ENCODE results near the gene BTBD16. TPM values are rescaled to one million over a fixed set of nuclear protein-coding genes. Genes with fewer than 3 reads are reported as not detected.

BTBD16 gene
- total RNA-seq, 6 donors from 2014 or later = 0.20 to 1.8 (median 0.91) TPM; not detected in 3

DNA sequence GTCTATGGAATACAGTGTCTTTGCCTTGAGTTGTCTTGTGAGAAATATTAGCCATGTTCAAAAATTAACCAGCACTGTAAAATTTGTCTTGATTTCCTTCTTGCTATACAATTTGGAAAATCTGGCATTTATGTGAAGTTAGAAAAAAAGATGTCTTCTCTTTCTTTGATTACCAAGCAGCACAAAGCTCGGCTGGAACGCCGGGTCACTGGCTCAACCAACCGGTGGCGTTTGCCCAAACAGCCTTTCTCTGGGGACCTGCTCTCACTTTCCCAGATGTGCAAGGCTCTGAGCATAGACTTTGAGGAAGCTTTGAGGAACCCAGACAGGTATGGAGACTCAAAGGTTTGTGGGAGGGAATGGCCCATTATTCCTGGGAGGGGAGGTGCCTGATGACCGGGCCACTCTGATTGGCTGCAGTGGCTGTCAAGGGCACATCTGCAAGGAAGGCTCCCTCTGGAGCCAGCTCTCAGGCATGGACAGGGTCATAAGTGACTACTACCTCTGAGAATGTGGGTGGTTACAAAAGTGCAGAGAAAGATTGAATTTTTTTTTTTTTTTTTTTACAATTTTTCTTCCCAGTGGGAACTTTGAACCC, 5.6 kb downstream of the BTBD16 start:
- Histone ChIP-seq H3K9me3 (no peaks in the 10 kb centered on the region), H3K36me3 (no peaks in the 10 kb centered on the region), H3K4me1 (no peaks in the 10 kb centered on the region), H3K27ac (no peak overlapping the region), H3K4me3 (no peak overlapping the region), H3K27me3 (no peaks in the 10 kb centered on the region)
- TF ChIP-seq POLR2A (IDR thresholded peaks at IDR 0.05) = no peak
- no peak for TF ChIP-seq EP300 (IDR thresholded peaks at IDR 0.05)
- TF ChIP-seq, protein P1, sequence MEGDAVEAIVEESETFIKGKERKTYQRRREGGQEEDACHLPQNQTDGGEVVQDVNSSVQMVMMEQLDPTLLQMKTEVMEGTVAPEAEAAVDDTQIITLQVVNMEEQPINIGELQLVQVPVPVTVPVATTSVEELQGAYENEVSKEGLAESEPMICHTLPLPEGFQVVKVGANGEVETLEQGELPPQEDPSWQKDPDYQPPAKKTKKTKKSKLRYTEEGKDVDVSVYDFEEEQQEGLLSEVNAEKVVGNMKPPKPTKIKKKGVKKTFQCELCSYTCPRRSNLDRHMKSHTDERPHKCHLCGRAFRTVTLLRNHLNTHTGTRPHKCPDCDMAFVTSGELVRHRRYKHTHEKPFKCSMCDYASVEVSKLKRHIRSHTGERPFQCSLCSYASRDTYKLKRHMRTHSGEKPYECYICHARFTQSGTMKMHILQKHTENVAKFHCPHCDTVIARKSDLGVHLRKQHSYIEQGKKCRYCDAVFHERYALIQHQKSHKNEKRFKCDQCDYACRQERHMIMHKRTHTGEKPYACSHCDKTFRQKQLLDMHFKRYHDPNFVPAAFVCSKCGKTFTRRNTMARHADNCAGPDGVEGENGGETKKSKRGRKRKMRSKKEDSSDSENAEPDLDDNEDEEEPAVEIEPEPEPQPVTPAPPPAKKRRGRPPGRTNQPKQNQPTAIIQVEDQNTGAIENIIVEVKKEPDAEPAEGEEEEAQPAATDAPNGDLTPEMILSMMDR (IDR thresholded peaks at IDR 0.05) = no peak
- no peak for TF ChIP-seq POLR2AphosphoS5 (IDR thresholded peaks at IDR 0.05)
- ATAC-seq (ENCODE audit: low FRiP score in 2 of 2) (no peak), DNase-seq (peak in 1 of 2 donors; percentile 18)
- 90 to 93% methylated on average over 6 of the region's 6 CpGs for WGBS, 2 donors

DNA sequence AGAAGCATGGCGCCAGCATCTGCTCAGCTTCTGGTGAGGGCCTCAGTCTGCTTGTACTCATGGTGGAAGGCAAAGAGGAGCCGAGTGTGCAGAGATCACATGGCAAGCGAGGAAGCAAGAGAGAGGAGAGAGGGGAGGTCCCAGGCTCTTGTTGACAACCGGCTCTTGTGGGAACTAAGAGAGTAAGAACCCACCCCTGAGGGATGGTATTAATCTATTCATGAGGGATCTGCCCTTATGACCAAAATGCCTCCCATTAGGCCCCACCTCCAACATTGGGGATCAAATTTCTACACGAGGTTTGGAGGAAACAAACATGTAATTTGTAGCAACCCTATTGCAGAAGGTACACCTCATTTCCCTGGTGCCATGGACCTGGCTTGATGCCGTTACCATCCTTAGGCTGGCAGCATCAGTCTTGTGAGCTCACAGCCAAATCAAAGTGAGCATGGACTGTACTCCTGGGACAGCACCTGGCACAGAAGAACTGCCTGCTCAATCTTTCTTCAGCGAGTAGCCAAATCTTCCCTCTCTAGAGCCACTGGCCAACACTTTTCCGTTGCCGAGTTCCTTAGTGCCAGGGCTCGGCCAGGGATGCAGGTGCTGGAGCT, 6.5 kb downstream of the BTBD16 start:
- WGBS, 2 donors = 73 to 80% methylated on average over 9 to 10 of the region's 10 CpGs
- no peaks in the 10 kb centered on the region for H3K36me3 ChIP-seq
- H3K27ac ChIP-seq = no peak overlapping the region
- no peak overlapping the region for H3K4me3 ChIP-seq
- TF ChIP-seq POLR2AphosphoS5 (IDR thresholded peaks at IDR 0.05) = no peak
- TF ChIP-seq, protein P1 (IDR thresholded peaks at IDR 0.05) = no peak
- no peak for TF ChIP-seq POLR2A (IDR thresholded peaks at IDR 0.05)
- no peak for TF ChIP-seq EP300 (IDR thresholded peaks at IDR 0.05)
- H3K4me1 ChIP-seq = no peaks in the 10 kb centered on the region
- no peaks in the 10 kb centered on the region for H3K27me3 ChIP-seq
- H3K9me3 ChIP-seq = no peaks in the 10 kb centered on the region
- DNase-seq (peak in 1 of 2 donors; percentile 15), ATAC-seq (ENCODE audit: low FRiP score in 2 of 2) (no peak)

DNA sequence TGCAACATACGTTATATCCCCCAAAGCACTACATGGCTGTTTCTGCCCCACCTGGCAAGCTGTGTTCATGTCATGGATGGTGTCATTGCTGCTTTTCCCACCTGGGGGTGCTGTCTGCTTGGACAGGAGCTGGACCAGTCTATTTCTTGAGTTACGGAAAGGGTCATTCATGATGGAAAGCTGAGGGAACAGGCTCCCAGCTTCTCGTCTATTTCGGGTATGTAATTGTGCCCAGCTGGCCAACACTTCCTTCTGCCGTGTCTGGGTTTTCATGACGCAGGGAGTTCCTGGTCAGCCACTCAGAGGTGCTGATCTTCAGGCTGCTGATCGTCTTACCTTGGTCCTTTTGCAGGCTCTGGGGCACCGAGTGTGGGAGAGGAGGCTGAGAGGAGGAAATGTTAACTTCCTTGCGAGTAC, 8.6 kb downstream of the BTBD16 start:
- TF ChIP-seq POLR2AphosphoS5 (IDR thresholded peaks at IDR 0.05) (no peak), POLR2A (IDR thresholded peaks at IDR 0.05) (no peak)
- TF ChIP-seq, protein P1 (IDR thresholded peaks at IDR 0.05) = peak in 4 of 6 experiments; percentile 19 to 45 (median 33)
- H3K9me3 ChIP-seq = no peaks in the 10 kb centered on the region
- H3K27me3 ChIP-seq = no peaks in the 10 kb centered on the region
- 35 to 46% methylated on average over 9 of the region's 9 CpGs for WGBS, 2 donors
- H3K4me3 ChIP-seq = no peak overlapping the region
- DNase-seq (peak in 1 of 2 donors; percentile 18), ATAC-seq (ENCODE audit: low FRiP score in 2 of 2) (no peak)
- no peak overlapping the region for H3K27ac ChIP-seq
- H3K36me3 ChIP-seq = no peaks in the 10 kb centered on the region
- H3K4me1 ChIP-seq = no peaks in the 10 kb centered on the region

DNA sequence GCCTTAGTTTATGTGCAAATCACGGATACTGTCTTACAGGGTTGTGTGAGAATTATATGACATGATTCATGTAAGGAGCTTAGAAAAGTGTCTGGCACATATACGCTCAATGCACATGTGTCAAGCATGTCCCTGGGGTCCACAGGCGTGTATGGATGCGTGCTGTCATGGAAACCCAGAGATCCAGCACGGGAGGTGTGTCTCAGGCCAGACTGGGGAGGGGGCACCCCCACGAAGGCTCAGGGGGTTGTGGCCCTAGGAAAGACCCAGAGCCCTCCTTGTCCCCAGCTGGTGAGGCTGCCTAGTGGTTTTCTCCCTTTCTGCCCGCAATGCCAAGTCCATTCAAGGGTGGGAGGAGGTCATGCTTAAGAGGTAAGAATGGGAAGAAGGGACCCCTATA, 9.1 kb downstream of the BTBD16 start:
- ATAC-seq (ENCODE audit: low FRiP score in 2 of 2) = no peak
- H3K27ac ChIP-seq = no peak overlapping the region
- no peaks in the 10 kb centered on the region for H3K4me1 ChIP-seq
- 73 to 76% methylated on average over 7 of the region's 7 CpGs for WGBS, 2 donors
- peak; percentile 10 to 21 for DNase-seq
- H3K27me3 ChIP-seq = no peaks in the 10 kb centered on the region
- no peaks in the 10 kb centered on the region for H3K9me3 ChIP-seq
- no peaks in the 10 kb centered on the region for H3K36me3 ChIP-seq
- H3K4me3 ChIP-seq = no peak overlapping the region
- TF ChIP-seq EP300 (IDR thresholded peaks at IDR 0.05) (no peak), POLR2AphosphoS5 (IDR thresholded peaks at IDR 0.05) (no peak), POLR2A (IDR thresholded peaks at IDR 0.05) (no peak)
- TF ChIP-seq, protein P1 (IDR thresholded peaks at IDR 0.05) = no peak
